GM10266 (cell line): ENCODE measurements around the gene KIF1A.

Experiments used
- DNase-seq: peaks from one replicate; pipeline ENCODE4 v3.0.0; 2012; ENCODE audit errors: extremely low spot score
- CTCF ChIP-seq: IDR thresholded peaks from 2 replicates; pipeline ENCODE4 v1.5.1; 2012; ENCODE audit warnings: mild to moderate bottlenecking, low read depth; ENCODE audit not compliant: control insufficient read depth, insufficient read depth; ENCODE audit errors: missing control alignments

KIF1A gene

GRCh38 chr2:240774856-240775255, 45.2 kb downstream of the KIF1A start:
- no peak for DNase-seq
- no peak for TF ChIP-seq CTCF

- DNase-seq: no peak
- no peak for TF ChIP-seq CTCF
Measured at GRCh38 chr2:240769096-240769495, 50.9 kb downstream of the KIF1A start.

GRCh38 chr2:240768216-240768615, 51.8 kb downstream of the KIF1A start:
- TF ChIP-seq CTCF: no peak
- no peak for DNase-seq

- TF ChIP-seq CTCF: no peak
- no peak for DNase-seq
Measured at GRCh38 chr2:240767341-240767740, 52.7 kb downstream of the KIF1A start.

GRCh38 chr2:240766072-240766471, 53.9 kb downstream of the KIF1A start:
- TF ChIP-seq CTCF: no peak
- no peak for DNase-seq

- DNase-seq: no peak
- TF ChIP-seq CTCF: no peak
Measured at GRCh38 chr2:240765007-240765406, 55.0 kb downstream of the KIF1A start.

GRCh38 chr2:240764605-240765004, 55.4 kb downstream of the KIF1A start:
- no peak for DNase-seq
- no peak for TF ChIP-seq CTCF

- TF ChIP-seq CTCF: no peak
- DNase-seq: no peak
Measured at GRCh38 chr2:240762971-240763370, 57.0 kb downstream of the KIF1A start.
